RKO (cell line): Measurements from ENCODE around the gene CCSER1.
"Not testable (repeated sequence)": the region's sequence is repeated elsewhere in the genome, so short reads cannot be mapped to it uniquely, and the experiment has no call there.

Experiments
- DNase-seq: peaks from one replicate; pipeline ENCODE4 v3.0.0-alpha.2; 2016; ENCODE audit warnings: low spot score

Gene CCSER1

DNA sequence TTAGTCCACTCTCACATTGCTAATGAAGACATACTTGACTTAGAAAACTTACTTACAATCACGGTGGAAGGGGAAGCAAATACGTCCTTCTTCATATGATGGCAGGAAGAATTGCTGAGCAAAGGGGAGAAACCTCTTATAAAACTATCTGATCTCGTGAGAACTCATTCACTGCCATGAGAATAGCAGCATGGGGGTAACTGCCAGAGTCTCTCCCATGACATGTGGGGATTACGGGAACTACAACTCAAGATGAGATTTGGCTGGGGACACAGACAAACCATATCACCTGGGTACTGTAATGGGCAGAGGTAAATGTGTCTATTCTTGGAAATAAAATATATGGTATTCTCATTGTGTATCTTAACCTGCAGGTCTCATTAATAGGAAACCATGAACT lies 1464.9 kb downstream of the CCSER1 start:
- DNase-seq = no peak

DNA sequence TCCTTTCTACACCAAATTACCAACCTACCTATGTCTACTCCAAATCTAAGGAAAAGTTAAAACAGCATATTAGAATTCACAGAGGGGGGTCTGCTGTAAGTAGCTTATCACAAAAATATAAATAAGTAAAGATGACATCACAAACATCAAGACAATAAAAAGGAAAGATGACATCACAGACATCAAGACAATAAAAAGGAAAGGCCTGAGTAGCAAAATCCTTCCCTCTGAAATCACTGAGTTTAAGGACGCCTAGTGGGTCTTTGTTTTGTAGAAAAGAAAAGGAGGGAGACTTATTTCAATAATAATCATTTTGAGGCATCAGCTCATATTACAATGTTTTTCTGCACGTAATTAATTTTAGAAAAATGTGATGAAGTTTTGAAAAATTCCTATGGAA lies 1469.5 kb downstream of the CCSER1 start:
- DNase-seq = no peak

DNA sequence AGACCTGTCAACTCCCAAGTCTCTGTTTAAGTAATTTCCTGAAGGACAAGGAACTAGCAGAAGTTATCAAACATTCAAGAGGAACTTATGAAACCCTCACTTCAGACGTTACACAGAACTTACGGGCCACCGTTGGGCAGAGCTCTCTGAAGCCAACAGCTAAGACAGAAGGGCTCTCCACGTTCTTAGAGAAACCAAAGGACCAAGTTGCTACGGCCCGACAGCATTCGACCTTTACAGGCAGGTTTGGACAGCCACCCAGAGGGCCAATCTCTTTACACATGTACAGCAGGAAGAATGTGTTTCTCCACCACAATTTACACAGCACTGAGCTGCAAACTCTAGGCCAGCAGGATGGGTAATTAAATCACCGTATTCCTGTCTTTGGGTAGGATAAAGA lies 1471.5 kb downstream of the CCSER1 start:
- no peak for DNase-seq

DNA sequence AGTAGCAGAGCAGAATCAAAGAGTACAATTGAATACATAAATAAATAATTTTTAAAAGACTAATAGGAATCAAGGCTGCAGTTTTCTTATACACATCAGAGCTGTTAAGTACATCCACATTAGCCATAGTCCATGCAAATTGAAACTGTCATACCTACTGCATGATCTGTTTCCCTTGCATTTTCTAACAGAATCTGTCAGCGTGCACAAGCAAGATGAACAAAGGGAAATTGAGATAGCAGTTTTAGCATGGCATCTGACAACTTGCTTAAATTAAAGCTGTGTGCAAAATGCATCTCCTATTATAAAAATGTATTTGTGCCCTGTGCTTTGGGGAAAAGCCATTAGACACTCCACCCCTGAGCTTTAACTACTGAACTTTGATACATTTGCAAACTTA lies 1473.1 kb downstream of the CCSER1 start:
- no peak for DNase-seq

DNA sequence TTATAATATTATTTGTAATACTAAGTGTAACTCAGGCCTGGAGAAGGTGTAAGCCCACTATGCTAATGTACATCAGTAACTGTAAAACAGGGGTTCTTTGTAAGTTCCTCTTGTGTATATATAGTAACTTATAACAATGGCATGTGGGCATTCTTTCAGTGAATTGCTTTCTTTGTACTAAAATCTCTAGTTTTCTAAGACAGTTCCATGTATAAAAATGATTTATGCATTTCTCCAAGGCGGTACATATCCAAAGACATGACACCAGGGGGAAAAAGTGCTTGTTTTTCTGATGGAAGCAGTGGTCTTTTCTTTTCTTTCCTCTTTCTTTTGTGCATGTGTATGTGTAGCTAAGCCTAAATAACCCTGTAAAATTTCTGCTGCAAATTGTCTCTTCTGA lies 1474.2 kb downstream of the CCSER1 start:
- no peak for DNase-seq

DNA sequence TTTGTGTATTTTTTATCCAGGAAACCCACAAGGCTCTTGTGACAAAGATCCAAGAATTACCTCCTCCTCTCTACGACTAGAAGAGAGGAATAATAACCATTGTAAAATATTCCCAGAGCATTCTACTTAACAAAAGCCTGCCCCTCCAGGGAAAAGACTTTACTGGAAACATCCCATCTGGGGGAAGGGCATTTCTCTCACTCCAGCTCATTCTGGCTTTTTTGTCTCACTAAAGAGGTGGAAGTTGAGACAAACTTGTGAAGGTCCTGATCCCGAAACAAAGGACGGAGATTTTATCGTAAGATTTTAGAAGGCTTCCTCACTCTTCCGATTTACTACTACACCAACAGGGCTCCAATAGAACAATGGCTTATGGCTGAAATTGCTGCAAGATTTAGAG lies 1484.6 kb downstream of the CCSER1 start:
- DNase-seq = no peak

DNA sequence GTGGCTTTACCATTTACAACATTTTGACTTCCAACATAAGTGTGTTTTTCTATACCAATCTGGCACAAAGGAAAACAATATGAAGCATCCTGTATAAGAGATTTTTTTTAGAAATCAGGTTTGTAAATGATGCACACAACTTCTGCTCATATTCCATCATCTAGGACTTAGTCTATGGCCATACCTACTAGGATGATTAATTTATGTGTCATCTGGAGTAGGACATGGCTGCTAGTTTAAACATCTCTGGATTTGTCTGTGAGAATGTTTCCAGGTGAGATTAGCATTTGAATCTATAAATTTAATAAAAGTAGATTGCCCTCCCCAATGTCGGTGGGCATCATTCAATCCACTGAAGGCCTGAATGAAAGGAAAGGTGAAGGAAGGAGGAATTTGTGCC lies 1493.8 kb downstream of the CCSER1 start:
- no peak for DNase-seq

DNA sequence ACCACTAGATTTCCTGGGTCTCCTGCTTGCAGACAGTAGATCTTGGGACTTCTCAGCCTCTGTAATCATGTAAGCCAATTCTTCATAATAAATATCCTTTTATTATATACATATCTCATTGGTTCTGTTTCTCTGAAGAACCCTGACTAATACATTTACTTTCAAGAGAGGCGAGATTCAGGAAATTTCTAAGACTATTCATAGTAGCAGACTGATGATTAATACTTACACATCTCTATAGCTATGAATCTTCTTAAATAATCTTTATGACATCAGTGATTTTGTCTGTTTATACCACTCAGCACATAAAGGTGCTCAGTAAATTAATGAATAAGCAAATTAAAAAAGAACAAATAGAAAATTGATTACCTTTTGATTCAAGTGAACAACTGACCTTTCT lies 1494.3 kb downstream of the CCSER1 start:
- DNase-seq = peak; percentile 21

DNA sequence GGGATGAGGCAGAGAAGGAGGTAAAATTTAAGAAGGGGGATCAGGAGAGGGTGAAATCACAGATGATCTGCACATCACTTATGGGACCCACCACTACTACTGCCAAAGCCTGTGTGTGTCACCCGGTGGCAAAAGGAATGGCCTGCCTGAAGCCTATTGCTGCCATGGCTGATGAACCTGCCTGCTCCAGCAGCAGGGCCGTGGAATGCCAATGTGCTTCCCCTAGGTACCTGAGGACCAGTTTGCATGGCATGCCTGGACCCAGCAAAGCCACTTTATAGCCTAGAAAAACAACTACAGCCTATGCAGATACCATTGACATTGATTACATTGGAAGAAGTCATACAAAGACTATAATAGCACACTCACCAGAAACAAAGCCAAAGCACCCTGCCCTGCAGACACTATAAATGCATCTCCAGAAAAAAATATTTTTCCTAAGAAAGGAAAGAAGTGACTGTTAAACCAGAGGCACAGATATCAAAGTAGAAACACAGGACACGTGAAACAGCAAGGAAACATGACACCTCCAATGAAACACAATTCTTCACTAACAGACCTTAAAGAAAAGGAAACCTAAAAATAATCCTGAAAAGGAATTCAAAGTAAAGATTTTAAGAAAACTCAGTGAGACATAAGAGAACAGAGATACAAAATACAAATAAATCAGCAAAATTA lies 1495.9 kb downstream of the CCSER1 start:
- no peak for DNase-seq

DNA sequence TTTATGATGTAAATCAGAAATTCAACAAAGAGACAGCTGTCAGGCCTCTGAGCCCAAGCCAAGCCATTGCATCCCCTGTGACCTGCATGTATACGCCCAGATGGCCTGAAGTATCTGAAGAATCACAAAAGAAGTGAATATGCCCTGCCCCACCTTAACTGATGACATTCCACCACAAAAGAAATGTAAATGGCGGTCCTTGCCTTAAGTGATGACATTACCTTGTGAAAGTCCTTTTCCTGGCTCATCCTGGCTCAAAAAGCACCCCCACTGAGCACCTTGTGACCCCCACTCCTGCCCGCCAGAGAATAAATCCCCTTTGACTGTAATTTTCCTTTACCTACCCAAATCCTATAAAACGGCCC lies 1496.4 kb downstream of the CCSER1 start:
- not testable (repeated sequence) for DNase-seq

DNA sequence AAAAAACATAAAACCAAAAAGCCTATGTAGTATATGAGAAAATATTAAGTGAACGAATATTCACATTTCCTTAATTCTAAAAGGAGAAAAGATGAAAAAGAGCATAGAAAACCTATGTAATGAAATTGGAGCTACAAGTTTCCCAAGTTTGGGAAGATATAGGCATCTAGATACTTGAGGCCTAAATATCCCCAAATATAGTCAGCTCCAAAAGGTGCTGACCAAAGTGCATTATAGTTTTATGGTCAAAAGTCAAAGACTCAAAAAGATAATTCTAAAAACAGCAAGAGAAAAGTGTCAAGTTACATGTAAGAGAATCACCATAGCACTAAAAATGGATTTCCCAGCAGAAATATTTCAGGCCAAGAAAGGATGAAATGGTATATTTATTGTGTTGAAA lies 1502.9 kb downstream of the CCSER1 start:
- DNase-seq = no peak

DNA sequence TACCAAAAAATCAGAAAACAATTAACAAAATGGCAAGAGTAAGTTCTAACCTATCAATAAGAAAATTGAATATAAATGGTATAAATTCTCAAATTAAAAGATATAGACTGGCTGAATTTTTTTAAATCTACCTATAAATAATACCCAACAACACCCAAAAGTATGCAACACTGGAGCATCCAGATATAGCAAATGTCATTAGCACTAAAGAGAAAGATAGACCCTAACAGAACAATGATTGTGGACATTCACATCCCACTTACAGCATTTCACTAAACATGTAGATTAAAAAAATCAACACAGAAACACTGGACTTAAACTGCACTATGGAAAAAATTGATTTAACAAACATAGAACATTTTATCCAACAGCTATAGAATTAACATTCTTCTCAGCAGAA lies 1503.6 kb downstream of the CCSER1 start:
- DNase-seq = no peak

DNA sequence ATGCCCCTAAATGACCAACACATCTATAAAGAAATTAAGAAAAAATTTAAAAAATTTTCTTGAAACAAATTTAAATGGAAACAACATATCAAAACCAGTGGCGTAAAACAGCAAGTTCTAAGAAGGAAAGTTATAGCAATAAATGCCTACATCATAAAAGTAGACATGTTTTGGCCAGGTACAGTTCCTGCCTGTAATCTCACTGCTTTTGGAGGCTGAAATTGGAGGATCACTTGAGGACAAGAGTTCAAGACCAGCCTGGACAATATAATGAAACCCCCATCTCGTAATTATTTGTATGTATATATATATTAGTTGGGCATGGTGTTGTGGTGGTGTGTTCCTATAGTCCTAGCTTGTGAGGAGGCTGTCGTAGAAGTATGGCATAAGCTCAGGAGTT lies 1504.1 kb downstream of the CCSER1 start:
- no peak for DNase-seq

DNA sequence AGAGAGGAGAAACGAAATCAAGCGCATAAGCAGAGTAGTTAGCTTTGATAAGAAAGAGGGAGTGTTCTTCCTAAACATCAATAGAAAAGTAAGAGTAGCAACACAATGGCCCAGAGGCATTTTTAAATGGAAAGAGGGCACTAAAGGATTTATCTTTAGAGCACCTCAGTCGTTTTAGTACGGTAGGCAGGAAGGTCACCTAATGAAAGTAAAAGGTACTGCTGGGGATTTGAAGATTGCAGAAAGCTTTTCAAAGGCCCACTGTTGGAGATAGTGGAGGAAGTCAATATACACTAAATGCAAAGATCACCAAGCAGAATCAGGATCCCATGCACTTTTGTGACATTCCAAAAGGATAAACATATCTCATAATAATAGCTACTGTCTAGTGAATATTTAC lies 1508.9 kb downstream of the CCSER1 start:
- no peak for DNase-seq
